C4-2B (cell line): Measurements from ENCODE around the gene ENC1.

Source experiments
- H3K27ac ChIP-seq: fragments of 450-650 bp; 2 replicates; pipeline ENCODE4 v1.5.1; 2017
- ZFX ChIP-seq: fragments of 450-650 bp; IDR thresholded peaks from 2 replicates; pipeline ENCODE4 v1.6.1; 2017
- TF ChIP-seq, protein P1 (sequence below): fragments of 450-650 bp; conservative IDR thresholded peaks from 2 replicates; pipeline ENCODE4 v1.5.1; 2017; ENCODE audit warnings: mild to moderate bottlenecking

Gene ENC1

DNA sequence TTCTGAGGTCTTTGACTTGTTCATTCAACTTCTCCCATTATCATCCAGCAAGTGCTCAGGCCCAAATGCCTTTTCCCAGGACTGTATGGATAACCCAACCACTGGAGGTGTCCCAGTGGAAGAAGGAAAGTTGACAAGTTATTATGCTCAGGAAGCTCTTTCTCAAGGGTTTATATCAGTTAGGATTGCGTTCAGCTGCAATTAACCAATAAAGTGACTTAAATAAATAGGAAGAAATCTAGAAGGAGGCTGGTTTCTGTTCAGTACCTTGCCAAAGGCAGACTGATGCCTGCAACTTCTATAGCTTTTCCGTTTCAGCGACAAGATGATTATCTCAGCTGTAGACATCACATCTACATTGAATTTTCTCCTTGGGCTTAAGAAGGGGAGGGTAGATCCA lies 52.1 kb downstream of the ENC1 start:
- TF ChIP-seq ZFX, result no peak
- TF ChIP-seq, protein P1, sequence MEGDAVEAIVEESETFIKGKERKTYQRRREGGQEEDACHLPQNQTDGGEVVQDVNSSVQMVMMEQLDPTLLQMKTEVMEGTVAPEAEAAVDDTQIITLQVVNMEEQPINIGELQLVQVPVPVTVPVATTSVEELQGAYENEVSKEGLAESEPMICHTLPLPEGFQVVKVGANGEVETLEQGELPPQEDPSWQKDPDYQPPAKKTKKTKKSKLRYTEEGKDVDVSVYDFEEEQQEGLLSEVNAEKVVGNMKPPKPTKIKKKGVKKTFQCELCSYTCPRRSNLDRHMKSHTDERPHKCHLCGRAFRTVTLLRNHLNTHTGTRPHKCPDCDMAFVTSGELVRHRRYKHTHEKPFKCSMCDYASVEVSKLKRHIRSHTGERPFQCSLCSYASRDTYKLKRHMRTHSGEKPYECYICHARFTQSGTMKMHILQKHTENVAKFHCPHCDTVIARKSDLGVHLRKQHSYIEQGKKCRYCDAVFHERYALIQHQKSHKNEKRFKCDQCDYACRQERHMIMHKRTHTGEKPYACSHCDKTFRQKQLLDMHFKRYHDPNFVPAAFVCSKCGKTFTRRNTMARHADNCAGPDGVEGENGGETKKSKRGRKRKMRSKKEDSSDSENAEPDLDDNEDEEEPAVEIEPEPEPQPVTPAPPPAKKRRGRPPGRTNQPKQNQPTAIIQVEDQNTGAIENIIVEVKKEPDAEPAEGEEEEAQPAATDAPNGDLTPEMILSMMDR, result no peak
- H3K27ac ChIP-seq, result no peak overlapping the region

DNA sequence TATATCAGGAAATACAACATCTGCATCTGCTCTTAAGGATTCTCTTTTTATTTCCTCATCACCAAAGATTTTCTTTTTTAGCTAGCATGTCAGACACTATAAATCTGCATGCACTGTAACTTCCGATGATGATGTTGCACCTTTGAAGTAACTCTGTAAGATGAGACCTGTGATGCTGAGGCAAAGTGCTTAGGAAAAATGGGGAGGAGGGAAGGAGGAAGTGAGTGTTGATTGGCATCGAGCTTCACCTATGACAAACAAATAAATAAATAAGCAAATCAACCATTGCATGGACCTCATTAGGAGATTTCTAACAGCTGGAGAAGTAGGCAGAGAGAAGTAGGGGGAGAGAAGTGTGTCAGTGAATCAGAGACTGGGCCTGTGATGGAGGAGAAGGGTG lies 52.6 kb downstream of the ENC1 start:
- no peak overlapping the region for H3K27ac ChIP-seq
- TF ChIP-seq, protein P1, result no peak
- TF ChIP-seq ZFX, result no peak

DNA sequence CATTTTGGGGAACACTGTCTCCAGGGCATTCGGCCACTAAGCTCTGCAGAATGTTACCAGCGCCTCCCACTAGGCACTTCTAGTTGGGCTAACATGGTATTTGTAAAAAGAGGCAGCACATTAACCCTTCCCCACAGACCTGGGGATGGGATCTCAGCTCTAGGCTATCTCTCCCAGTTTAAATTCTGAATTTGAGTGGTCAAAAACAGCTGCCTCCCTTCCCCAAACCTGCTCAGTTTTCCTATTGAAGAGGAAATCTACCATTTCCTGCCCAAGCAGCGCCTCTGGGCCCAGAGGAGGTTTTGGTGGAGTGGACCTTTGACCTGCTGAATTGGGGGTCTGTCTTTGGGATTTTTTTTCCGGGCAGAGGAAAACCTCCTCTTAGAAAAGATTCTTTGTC lies 53.2 kb downstream of the ENC1 start:
- TF ChIP-seq, protein P1, result no peak
- no peak for TF ChIP-seq ZFX

DNA sequence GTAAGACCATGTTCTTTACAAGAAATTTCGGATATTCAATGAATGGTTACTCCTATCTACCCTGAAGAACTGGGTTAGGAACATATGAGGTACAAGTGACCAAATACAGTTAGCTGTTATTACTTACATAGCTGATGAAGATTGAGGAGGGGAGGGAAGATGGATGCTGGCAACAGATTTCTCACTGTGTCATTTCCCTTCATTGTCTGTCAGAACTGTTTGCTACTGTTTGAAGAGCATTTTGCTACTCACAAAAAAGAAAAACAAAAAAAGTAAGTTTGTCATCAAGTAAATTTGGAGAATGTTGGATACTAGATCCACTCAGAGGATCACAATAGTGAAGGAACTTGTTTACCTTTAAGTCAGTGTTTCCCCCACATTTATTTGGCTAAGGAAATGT lies 53.7 kb downstream of the ENC1 start:
- TF ChIP-seq, protein P1, result no peak
- TF ChIP-seq ZFX, result no peak
- no peak overlapping the region for H3K27ac ChIP-seq

More for the DNA sequence above, 53.2 kb downstream of the ENC1 start:
- no peak overlapping the region for H3K27ac ChIP-seq

DNA sequence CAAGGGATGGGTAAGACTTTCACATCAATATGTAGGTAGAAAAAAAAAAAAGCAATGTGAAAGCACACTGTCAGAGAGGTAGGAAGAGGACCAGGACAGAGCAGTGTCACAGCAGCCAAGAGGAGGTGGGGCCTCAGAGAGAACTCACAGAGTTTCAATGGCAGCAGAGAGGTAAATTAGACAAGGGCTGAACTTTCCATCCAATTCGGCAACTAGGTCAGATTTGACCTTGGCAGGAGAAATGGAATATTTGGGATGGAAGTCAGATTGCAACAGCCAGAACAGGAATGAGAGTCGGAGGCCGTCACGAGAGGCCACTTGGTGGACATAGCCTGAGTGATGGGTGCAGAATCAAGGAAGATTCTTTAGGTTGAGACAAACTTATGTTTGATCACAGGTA lies 57.7 kb downstream of the ENC1 start:
- TF ChIP-seq, protein P1, result no peak
- no peak for TF ChIP-seq ZFX
- H3K27ac ChIP-seq, result no peak overlapping the region

DNA sequence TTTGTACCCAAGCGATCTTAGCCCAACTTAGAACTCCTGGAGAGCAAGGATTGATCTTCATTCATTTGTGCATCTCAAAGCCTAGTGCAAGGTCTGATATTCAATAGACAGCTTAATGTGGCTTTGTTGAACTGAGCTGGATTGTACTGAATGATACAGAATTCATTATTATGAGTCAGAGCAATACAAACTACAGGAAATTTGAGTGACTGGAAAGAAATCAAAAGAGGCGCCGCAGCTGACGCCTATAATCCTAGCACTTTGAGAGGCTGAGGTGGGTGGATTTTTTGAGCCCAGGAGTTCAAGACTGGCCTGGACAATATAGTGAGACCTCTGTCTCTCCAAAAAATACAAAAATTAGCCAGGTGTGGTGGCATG lies 58.6 kb downstream of the ENC1 start:
- no peak overlapping the region for H3K27ac ChIP-seq
- TF ChIP-seq, protein P1, result no peak
- TF ChIP-seq ZFX, result no peak

DNA sequence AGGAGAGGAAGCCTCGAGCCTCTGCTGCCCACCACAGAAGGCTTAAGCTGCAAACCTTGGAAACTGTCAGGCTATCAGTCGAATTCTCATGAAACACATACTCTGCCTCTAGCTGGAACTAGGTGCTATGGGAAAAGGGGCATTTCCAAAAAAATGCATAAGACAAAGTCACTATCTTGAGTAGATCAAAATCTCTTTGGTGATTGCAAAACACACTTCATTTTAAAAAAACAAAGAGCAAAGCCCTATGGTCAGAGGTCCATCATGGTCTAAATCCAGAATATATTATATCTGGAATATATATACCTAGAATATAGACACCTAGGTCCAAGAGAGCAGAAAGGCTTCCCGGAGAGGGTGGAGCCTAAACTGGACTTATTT lies 59.8 kb downstream of the ENC1 start:
- TF ChIP-seq ZFX, result no peak
- TF ChIP-seq, protein P1, result no peak
- no peak overlapping the region for H3K27ac ChIP-seq

DNA sequence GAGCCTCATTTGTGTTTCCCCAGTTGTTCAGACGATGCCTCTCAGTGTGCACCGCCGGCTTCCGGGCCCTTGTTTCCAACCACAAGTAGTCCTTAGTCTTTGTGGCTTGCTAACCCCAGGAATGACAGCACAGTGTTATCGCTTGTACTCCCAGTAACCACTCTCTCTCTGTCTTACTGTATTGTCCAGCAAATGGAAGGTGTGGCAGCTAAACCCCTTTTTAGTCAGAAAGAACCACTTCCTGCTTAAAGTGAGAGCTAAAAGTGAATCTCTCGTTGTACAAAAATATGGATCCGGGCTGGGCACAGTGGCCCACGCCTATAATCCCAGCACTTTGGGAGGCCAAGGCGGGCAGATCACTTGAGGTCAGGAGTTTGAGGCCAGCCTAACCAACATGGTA lies 61.3 kb downstream of the ENC1 start:
- no peak overlapping the region for H3K27ac ChIP-seq
- no peak for TF ChIP-seq ZFX
- TF ChIP-seq, protein P1, result no peak
